Ishikawa (cell line): ENCODE results near the gene ZCCHC3.

ENCODE experiments used
- CEBPB ChIP-seq: IDR thresholded peaks from 2 replicates; pipeline ENCODE4 v1.6.1; 2012
- CREB1 ChIP-seq: IDR thresholded peaks from 2 replicates; pipeline ENCODE4 v1.6.1; 2012; ENCODE audit warnings: low read depth
- EGR1 ChIP-seq: IDR thresholded peaks from 2 replicates; pipeline ENCODE4 v1.6.1; 2012
- EP300 ChIP-seq: IDR thresholded peaks from 2 replicates; pipeline ENCODE4 v1.6.1; 2012; ENCODE audit warnings: borderline replicate concordance
- FOXM1 ChIP-seq: IDR thresholded peaks from 2 replicates; pipeline ENCODE4 v1.6.1; 2012; ENCODE audit warnings: low read depth, borderline replicate concordance
- NFIC ChIP-seq: IDR thresholded peaks from 2 replicates; pipeline ENCODE4 v1.6.1; 2012
- RAD21 ChIP-seq: IDR thresholded peaks from 2 replicates; pipeline ENCODE4 v1.6.1; 2012; ENCODE audit warnings: low read depth
- TAF1 ChIP-seq: IDR thresholded peaks from 2 replicates; pipeline ENCODE4 v1.6.1; 2012; ENCODE audit warnings: low read depth, mild to moderate bottlenecking
- TCF12 ChIP-seq: IDR thresholded peaks from 2 replicates; pipeline ENCODE4 v1.6.1; 2012; ENCODE audit warnings: low read depth
- TEAD4 ChIP-seq: IDR thresholded peaks from 2 replicates; pipeline ENCODE4 v1.6.1; 2012
- YY1 ChIP-seq: IDR thresholded peaks from 2 replicates; pipeline ENCODE4 v1.6.1; 2012; ENCODE audit warnings: low read depth
- ZBTB7A ChIP-seq: IDR thresholded peaks from 2 replicates; pipeline ENCODE4 v1.6.1; 2012; ENCODE audit warnings: low read depth
- TF ChIP-seq, protein P1 (sequence below): IDR thresholded peaks from 2 replicates; pipeline ENCODE4 v1.6.1; 2012; ENCODE audit warnings: low read depth, mild to moderate bottlenecking
- TF ChIP-seq, protein P2 (sequence below): IDR thresholded peaks from 2 replicates; pipeline ENCODE4 v1.6.1; 2012
- TF ChIP-seq, protein P3 (sequence below): IDR thresholded peaks from 2 replicates; pipeline ENCODE4 v1.6.1; 2012

The ZCCHC3 gene

GRCh38 chr20:334578-334977 is 37.2 kb downstream of the ZCCHC3 start:
- TF ChIP-seq NFIC: no peak
- TF ChIP-seq, protein P1, sequence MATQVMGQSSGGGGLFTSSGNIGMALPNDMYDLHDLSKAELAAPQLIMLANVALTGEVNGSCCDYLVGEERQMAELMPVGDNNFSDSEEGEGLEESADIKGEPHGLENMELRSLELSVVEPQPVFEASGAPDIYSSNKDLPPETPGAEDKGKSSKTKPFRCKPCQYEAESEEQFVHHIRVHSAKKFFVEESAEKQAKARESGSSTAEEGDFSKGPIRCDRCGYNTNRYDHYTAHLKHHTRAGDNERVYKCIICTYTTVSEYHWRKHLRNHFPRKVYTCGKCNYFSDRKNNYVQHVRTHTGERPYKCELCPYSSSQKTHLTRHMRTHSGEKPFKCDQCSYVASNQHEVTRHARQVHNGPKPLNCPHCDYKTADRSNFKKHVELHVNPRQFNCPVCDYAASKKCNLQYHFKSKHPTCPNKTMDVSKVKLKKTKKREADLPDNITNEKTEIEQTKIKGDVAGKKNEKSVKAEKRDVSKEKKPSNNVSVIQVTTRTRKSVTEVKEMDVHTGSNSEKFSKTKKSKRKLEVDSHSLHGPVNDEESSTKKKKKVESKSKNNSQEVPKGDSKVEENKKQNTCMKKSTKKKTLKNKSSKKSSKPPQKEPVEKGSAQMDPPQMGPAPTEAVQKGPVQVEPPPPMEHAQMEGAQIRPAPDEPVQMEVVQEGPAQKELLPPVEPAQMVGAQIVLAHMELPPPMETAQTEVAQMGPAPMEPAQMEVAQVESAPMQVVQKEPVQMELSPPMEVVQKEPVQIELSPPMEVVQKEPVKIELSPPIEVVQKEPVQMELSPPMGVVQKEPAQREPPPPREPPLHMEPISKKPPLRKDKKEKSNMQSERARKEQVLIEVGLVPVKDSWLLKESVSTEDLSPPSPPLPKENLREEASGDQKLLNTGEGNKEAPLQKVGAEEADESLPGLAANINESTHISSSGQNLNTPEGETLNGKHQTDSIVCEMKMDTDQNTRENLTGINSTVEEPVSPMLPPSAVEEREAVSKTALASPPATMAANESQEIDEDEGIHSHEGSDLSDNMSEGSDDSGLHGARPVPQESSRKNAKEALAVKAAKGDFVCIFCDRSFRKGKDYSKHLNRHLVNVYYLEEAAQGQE: no peak
- TF ChIP-seq EP300: no peak
- no peak for TF ChIP-seq FOXM1
- no peak for TF ChIP-seq TAF1
- TF ChIP-seq RAD21: no peak
- no peak for TF ChIP-seq TCF12

DNA sequence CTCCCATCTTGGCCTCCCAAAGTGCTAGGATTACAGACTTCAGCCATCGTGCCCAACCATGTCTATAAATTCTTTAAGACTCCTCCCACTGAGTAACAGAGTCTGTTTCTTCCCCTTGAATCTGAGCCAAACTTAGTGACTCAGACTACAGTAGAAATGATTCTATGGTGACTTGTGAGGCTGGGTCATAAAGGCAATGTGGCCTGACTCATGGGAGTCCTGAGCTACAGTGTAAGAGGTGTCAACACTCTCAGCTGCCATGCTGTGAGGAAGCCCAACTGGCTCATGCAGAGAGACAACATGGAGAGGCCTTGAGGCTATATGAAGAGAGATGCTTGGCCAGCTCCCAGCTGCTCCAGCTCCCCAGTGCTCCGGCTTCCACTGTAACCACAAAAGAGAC is 44.3 kb downstream of the ZCCHC3 start:
- TF ChIP-seq, protein P2, sequence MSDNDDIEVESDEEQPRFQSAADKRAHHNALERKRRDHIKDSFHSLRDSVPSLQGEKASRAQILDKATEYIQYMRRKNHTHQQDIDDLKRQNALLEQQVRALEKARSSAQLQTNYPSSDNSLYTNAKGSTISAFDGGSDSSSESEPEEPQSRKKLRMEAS: peak; percentile 77
- peak; percentile 85 for TF ChIP-seq YY1
- peak; percentile 50 for TF ChIP-seq NFIC
- no peak for TF ChIP-seq TEAD4
- no peak for TF ChIP-seq ZBTB7A
- TF ChIP-seq, protein P3, sequence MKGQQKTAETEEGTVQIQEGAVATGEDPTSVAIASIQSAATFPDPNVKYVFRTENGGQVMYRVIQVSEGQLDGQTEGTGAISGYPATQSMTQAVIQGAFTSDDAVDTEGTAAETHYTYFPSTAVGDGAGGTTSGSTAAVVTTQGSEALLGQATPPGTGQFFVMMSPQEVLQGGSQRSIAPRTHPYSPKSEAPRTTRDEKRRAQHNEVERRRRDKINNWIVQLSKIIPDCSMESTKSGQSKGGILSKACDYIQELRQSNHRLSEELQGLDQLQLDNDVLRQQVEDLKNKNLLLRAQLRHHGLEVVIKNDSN: no peak

DNA sequence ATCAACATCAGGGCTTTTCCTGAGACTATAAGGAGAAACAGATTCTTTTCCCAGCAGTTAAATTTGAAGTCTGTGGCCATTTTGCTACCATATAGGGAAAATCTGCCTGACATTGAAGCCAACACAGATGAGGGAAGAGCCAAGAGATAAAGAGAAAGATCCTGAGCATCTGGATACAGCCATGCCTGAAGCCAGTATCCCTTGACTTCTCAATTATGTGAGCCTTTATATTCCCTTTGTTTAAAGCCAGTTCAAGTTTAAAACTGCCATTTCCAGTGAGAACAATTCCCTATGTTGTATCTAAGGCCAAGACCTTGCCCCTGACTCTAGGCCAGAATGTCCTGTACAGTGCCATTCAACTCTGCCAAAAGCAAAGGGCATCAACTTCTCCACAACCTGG is 45.7 kb downstream of the ZCCHC3 start:
- TF ChIP-seq, protein P3: no peak
- TF ChIP-seq ZBTB7A: no peak
- no peak for TF ChIP-seq TCF12
- no peak for TF ChIP-seq FOXM1
- TF ChIP-seq, protein P2: no peak
- TF ChIP-seq, protein P1: no peak
- no peak for TF ChIP-seq CREB1
- no peak for TF ChIP-seq TAF1
- TF ChIP-seq NFIC: no peak
- TF ChIP-seq YY1: no peak

GRCh38 chr20:346033-346639 is 48.8 kb downstream of the ZCCHC3 start:
- TF ChIP-seq RAD21: no peak
- TF ChIP-seq FOXM1: no peak
- no peak for TF ChIP-seq TCF12
- no peak for TF ChIP-seq EP300
- TF ChIP-seq, protein P2: no peak
- no peak for TF ChIP-seq TAF1
- no peak for TF ChIP-seq CREB1
- TF ChIP-seq YY1: no peak
- no peak for TF ChIP-seq CEBPB
- no peak for TF ChIP-seq NFIC
- TF ChIP-seq, protein P3: no peak
- TF ChIP-seq, protein P1: no peak
- no peak for TF ChIP-seq ZBTB7A
- no peak for TF ChIP-seq EGR1
- TF ChIP-seq TEAD4: no peak
